Inflammatory macrophage treated with lipopolysaccharide for 4 hours (primary cell): ENCODE measurements around the gene ACVR2A.

ENCODE experiments used
- DNase-seq: peaks from one replicate; pipeline ENCODE4 v3.0.0-alpha.2; 2020

The ACVR2A gene

GRCh38 chr2:147927053-147927588 lies 82.3 kb downstream of the ACVR2A start:
- DNase-seq, result no peak

GRCh38 chr2:147933931-147934330 lies 89.1 kb downstream of the ACVR2A start:
- DNase-seq, result no peak

- no peak for DNase-seq
Measured at GRCh38 chr2:147934881-147935620, 90.2 kb downstream of the ACVR2A start.

DNA sequence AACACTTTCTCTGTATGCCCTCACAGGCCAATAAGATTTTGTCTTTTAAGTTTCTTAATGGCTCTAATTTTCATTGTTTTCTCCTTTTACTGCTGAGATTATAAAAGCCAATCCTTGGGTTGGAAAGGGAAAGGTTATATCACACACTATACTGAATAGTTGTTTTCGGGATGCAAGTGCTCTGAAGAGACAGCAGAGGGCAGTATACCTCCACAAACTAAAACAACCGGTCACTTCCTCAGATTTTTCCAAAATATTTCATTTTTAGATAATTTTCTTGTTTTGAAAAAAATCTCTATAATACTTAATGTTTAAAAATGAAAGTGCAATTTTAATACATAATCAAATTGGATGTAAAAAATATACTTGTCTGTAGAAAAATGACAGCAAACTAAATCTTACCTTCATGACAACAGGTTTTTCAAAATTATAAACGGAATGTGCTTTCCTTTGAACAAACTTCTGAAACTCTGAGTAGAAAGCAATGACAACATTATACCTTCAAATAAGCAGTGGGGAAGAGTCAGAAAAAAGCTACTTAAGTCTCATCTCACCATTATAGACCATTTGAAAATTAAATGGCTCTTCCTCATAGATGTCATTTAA lies 93.0 kb downstream of the ACVR2A start:
- peak; percentile 21 for DNase-seq

GRCh38 chr2:147939313-147939712 lies 94.5 kb downstream of the ACVR2A start:
- DNase-seq, result no peak

DNA sequence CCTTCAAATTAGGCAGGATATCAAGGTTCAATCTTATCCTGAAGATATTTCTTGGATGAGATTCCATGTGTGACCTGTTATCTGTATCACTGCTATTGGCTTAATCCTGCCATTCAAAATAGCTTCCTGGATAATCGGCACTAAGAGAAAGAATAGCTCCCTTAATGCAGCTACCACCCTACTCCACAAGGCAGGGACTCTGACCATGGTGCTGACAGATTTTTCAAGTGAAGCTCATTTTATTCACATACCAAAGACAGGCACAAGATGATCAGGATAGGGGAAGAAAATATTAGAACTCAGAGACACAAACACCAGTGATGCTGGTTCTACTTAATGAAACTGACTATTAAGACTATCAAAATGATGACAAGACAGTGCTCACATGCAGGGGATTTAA lies 100.8 kb downstream of the ACVR2A start:
- no peak for DNase-seq

- DNase-seq, result no peak
Measured at GRCh38 chr2:147952118-147952517, 107.3 kb downstream of the ACVR2A start.

DNA sequence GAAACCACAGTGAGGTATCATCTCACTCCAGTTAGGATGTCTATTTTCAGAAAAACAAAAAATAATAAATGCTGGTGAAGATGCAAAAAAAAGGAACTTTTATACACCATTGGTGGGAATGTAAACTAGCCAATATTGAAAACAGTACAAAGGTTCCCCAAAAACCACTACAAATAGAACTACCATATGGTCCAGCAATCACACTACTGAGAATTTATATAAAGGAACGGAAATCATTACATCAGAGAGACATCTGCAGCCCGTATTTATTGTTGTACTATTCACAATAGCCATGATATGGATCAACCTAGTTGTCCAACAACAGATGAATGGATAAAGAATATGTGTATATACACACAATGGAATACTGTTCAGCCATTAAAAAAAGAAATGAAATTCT lies 123.7 kb downstream of the ACVR2A start:
- no peak for DNase-seq

DNA sequence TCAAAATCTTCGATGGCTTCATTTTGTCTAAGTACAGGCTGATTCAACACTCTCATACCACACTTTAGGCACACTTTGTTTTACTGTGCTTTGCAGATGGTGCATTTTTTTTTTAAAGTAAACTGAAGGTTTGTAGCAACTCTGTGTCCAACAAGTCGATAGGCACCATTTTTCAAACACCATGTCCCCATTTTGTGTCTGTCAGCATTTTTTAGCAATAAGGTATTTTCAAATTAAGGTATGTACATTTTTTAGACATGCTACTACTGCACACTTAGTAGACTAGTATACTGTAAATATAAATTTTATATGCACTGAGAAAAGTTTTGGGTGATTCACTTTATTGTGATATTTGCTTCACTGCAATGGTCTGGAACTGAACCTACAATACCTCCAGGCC lies 131.3 kb downstream of the ACVR2A start:
- no peak for DNase-seq

- no peak for DNase-seq
Measured at GRCh38 chr2:147977679-147978078, 132.8 kb downstream of the ACVR2A start.
